ENCODE measurements around the gene ELFN1. TPM values are rescaled to one million over a fixed set of nuclear protein-coding genes. Genes with fewer than 3 reads are reported as not detected.

ELFN1 gene
- total and polyA plus RNA-seq, 2 donors (not counting 3 experiments of a cell fraction or from before 2014, with no cell fraction given) = 0.37 to 1.0 TPM

- no peaks in the 10 kb centered on the region for H4K20me1 ChIP-seq (replicated peaks; ENCODE audit: control insufficient read depth, extremely low read depth, insufficient read depth, low read length)
- FAIRE-seq = no peak
- intact Hi-C loops (cut with micrococcal nuclease) (no loop called here), dilution Hi-C loops (cut with MboI; ENCODE audit: extremely low pct_ligation_motif_present, low sequenced_read_pairs) (no loop called here)
- H3K27me3 ChIP-seq (ENCODE audit: control insufficient read depth in 2 of 2, insufficient read depth in 2 of 2, low read length in 2 of 2) = no peaks in the 10 kb centered on the region
- H3K79me2 ChIP-seq (ENCODE audit: control insufficient read depth, insufficient read depth, low read length) = no peaks in the 10 kb centered on the region
- H3K9ac ChIP-seq (replicated peaks; ENCODE audit: extremely low read depth, insufficient read depth, low read length) = no peak overlapping the region
- TF ChIP-seq, protein P1, sequence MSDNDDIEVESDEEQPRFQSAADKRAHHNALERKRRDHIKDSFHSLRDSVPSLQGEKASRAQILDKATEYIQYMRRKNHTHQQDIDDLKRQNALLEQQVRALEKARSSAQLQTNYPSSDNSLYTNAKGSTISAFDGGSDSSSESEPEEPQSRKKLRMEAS (IDR thresholded peaks at IDR 0.05; ENCODE audit: insufficient read depth, insufficient read length) = no peak
- no peak for TF ChIP-seq EZH2 (IDR thresholded peaks at IDR 0.05; ENCODE audit: borderline replicate concordance, low read depth, low read length, severe bottlenecking)
- TF ChIP-seq JUN (IDR thresholded peaks at IDR 0.05; ENCODE audit: borderline replicate concordance, insufficient read depth, insufficient read length, low read depth) = no peak
- no peak for TF ChIP-seq FOS (IDR thresholded peaks at IDR 0.05; ENCODE audit: borderline replicate concordance, insufficient read depth, low read length)
- no peak for TF ChIP-seq MYC (IDR thresholded peaks at IDR 0.05; ENCODE audit: low read depth, low read length)
- TF ChIP-seq GATA2 (IDR thresholded peaks at IDR 0.05; ENCODE audit: insufficient read depth, insufficient read length, low read depth, low read length) = no peak
- no peak for TF ChIP-seq CTCF (IDR thresholded peaks at IDR 0.05; ENCODE audit: extremely low read depth in 1 of 2, insufficient read depth in 1 of 2, low read depth in 1 of 2, low read length in 2 of 2)
- TF ChIP-seq POLR2AphosphoS5 (IDR thresholded peaks at IDR 0.05; ENCODE audit: insufficient read depth, low read depth, low read length) = no peak
- TF ChIP-seq POLR2A (IDR thresholded peaks at IDR 0.05; ENCODE audit: low read depth, low read length) = no peak
- no peaks in the 10 kb centered on the region for H3K9me3 ChIP-seq (replicated peaks; ENCODE audit: control insufficient read depth, insufficient read depth, low read length)
- H3K4me3 ChIP-seq (replicated peaks in 1 of 3; ENCODE audit: insufficient read depth in 1 of 3, low read depth in 1 of 3, low read length in 3 of 3) = no peak overlapping the region
- H3K27ac ChIP-seq (ENCODE audit: insufficient read depth, low read depth, low read length) = no peak overlapping the region
- no peak overlapping the region for H2AFZ ChIP-seq (ENCODE audit: low read depth, low read length)
- no peak overlapping the region for H3K4me2 ChIP-seq (ENCODE audit: insufficient read depth, low read length)
- DNase-seq (ENCODE audit: low read depth, low spot score) = no peak
- ChIA-PET CTCF (interaction anchor here (1.0 to 1.1 kb wide), 3 partner anchors 12 to 20 kb away, joined by 3 to 4 read pairs (median 3); no protein-coding TSS in a partner anchor), POLR2A (no interaction called here)
- no TSS peak for BruUV-seq (replicated peaks)
- no peaks in the 10 kb centered on the region for H3K4me1 ChIP-seq (ENCODE audit: control insufficient read depth, extremely low read depth, insufficient read depth, low read length)
- H3K9me1 ChIP-seq (replicated peaks; ENCODE audit: control insufficient read depth, extremely low read depth, insufficient read depth, low read length) = no peaks in the 10 kb centered on the region
- no peaks in the 10 kb centered on the region for H3K36me3 ChIP-seq (ENCODE audit: control insufficient read depth in 2 of 2, extremely low read depth in 1 of 2, insufficient read depth in 2 of 2, low read length in 2 of 2)
These were observed 22.9 kb upstream of the ELFN1 start for GRCh38 chr7:1646957-1647891.

Measured in endothelial cell of umbilical vein (primary cell).